Thoracic aorta (tissue), 2 donors: ENCODE results near the gene SCYGR4. TPM values are rescaled to one million over a fixed set of nuclear protein-coding genes. Genes with fewer than 3 reads are reported as not detected.
"Not testable (repeated sequence)": the region's sequence is repeated elsewhere in the genome, so short reads cannot be mapped to it uniquely, and the experiment has no call there.

ENCODE experiments used
- ATAC-seq: fragments of 150-250 bp; one replicate; pipeline ENCODE4 v1.8.0; 2017; ENCODE audit warnings: low read depth; ENCODE audit not compliant: insufficient number of reproducible peaks, low FRiP score
- DNase-seq: peaks from one replicate; pipeline ENCODE4 v3.0.0-alpha.2; 2020; ENCODE audit warnings: low spot score
- H3K27ac ChIP-seq, 2 donors: fragments of 200-600 bp; sonication (generic); 1 replicate in 1 of 2; 2 replicates in 1 of 2; pipeline ENCODE4 v1.5.1; 2016; ENCODE audit warnings: mild to moderate bottlenecking in 2 of 2, moderate library complexity in 2 of 2
- H3K27me3 ChIP-seq: fragments of 200-600 bp; sonication (generic); replicated peaks from 2 replicates; pipeline ENCODE4 v1.6.0; 2016; ENCODE audit warnings: mild to moderate bottlenecking; ENCODE audit not compliant: insufficient read depth
- H3K36me3 ChIP-seq: fragments of 200-600 bp; sonication (generic); one replicate; pipeline ENCODE4 v1.5.1; 2016
- H3K4me1 ChIP-seq, 2 donors: fragments of 200-600 bp; sonication (generic); 1 replicate in 1 of 2; 2 replicates in 1 of 2; pipeline versions ENCODE4 v1.5.1 to v1.6.0; 2016; ENCODE audit warnings: low read depth in 2 of 2, mild to moderate bottlenecking in 1 of 2; ENCODE audit not compliant: control insufficient read depth in 1 of 2
- H3K4me3 ChIP-seq: fragments of 200-600 bp; sonication (generic); 2 replicates; pipeline ENCODE4 v1.5.1; 2016; ENCODE audit warnings: mild to moderate bottlenecking
- H3K9me3 ChIP-seq: fragments of 200-600 bp; sonication (generic); 2 replicates; pipeline ENCODE4 v1.5.1; 2016
- CTCF ChIP-seq: fragments of 200-600 bp; sonication (generic); IDR thresholded peaks from one replicate; pipeline ENCODE4 v1.5.1; 2019; ENCODE audit warnings: antibody characterized with exemption
- total RNA-seq, 2 donors: library from RNA; depleted of rRNA; stranded (reverse); fragments of >200 nt; gene quantifications; one replicate each; pipeline versions ENCODE4 v1.1.0 to v1.2.3, GENCODE V29; 2016

Gene SCYGR4
- total RNA-seq, 2 donors from 2014 or later, result not detected

- Histone ChIP-seq H3K27ac (no peak overlapping the region), H3K4me3 (no peak overlapping the region), H3K9me3 (no peaks in the 10 kb centered on the region), H3K4me1 (no peaks in the 10 kb centered on the region), H3K27me3 (no peaks in the 10 kb centered on the region), H3K36me3 (no peaks in the 10 kb centered on the region)
- TF ChIP-seq CTCF, result no peak
- DNase-seq (no peak), ATAC-seq (no peak)
Observed at GRCh38 chr2:227661827-227662226, 44.5 kb downstream of the SCYGR4 start.

- Histone ChIP-seq H3K4me3 (no peak overlapping the region), H3K4me1 (no peaks in the 10 kb centered on the region), H3K27ac (no peak overlapping the region), H3K9me3 (no peaks in the 10 kb centered on the region), H3K27me3 (no peaks in the 10 kb centered on the region), H3K36me3 (no peaks in the 10 kb centered on the region)
- ATAC-seq (no peak), DNase-seq (no peak)
- no peak for TF ChIP-seq CTCF
Observed at GRCh38 chr2:227665189-227665940, 48.1 kb downstream of the SCYGR4 start.

- H3K36me3 ChIP-seq, ATAC-seq, H3K27ac ChIP-seq, H3K27me3 ChIP-seq, DNase-seq, H3K4me1 ChIP-seq, H3K4me3 ChIP-seq, H3K9me3 ChIP-seq: not testable (repeated sequence)
Observed at GRCh38 chr2:227666631-227667170, 49.4 kb downstream of the SCYGR4 start, which contains the start of gene SCYGR5. TSS of gene SCYGR5 (plus strand) at chr2:227666804. CDS start at chr2:227666804, 0 bp downstream.

Other genes starting within 250 kb of the SCYGR4 start
- not detected for gene TM4SF20, start 238.2 kb upstream of the SCYGR4 start, total RNA-seq
- not detected for gene SCYGR1, start 229.5 kb upstream of the SCYGR4 start, total RNA-seq
- gene AGFG1, start 145.3 kb upstream of the SCYGR4 start, total RNA-seq, result 10 to 100 TPM; 85.9 to 89.4 TPM
- gene SCYGR2, start 18.6 kb upstream of the SCYGR4 start, total RNA-seq, result not detected
- not detected for gene SCYGR3, start 2.7 kb upstream of the SCYGR4 start, total RNA-seq
- gene SCYGR5, start 49.3 kb downstream of the SCYGR4 start, total RNA-seq, result not detected
- gene SLC19A3, start 100.5 kb downstream of the SCYGR4 start, total RNA-seq, result 1 to 10 TPM; 3.7 to 4.9 TPM
- gene SCYGR6, start 107.3 kb downstream of the SCYGR4 start, total RNA-seq, result not detected
- not detected for gene SCYGR7, start 110.8 kb downstream of the SCYGR4 start, total RNA-seq
- not detected for gene SCYGR8, start 128.4 kb downstream of the SCYGR4 start, total RNA-seq
- gene CCL20, start 196.3 kb downstream of the SCYGR4 start, total RNA-seq, result 10 to 100 TPM in 1 of 2 donors, not detected in 1; 12.1 TPM